ENCODE measurements around the gene GJB5.

GRCh38 chr1:34779005-34779404 is 24.2 kb downstream of the GJB5 start:
- TF ChIP-seq POLR2A (IDR thresholded peaks at IDR 0.05) (no peak), CTCF (IDR thresholded peaks at IDR 0.05) (no peak), POLR2AphosphoS5 (IDR thresholded peaks at IDR 0.05) (no peak)
